GM18909 (cell line): ENCODE measurements around the gene RHOB.
"Not testable (repeated sequence)": the region's sequence is repeated elsewhere in the genome, so short reads cannot be mapped to it uniquely, and the experiment has no call there.

ENCODE experiments used
- ATAC-seq: cut with Tn5 transposase; IDR thresholded peaks from one replicate; pipeline ENCODE4 v1.9.1; 2021; ENCODE audit warnings: mild to moderate bottlenecking; ENCODE audit not compliant: unreplicated experiment, poor library complexity

Gene RHOB

DNA sequence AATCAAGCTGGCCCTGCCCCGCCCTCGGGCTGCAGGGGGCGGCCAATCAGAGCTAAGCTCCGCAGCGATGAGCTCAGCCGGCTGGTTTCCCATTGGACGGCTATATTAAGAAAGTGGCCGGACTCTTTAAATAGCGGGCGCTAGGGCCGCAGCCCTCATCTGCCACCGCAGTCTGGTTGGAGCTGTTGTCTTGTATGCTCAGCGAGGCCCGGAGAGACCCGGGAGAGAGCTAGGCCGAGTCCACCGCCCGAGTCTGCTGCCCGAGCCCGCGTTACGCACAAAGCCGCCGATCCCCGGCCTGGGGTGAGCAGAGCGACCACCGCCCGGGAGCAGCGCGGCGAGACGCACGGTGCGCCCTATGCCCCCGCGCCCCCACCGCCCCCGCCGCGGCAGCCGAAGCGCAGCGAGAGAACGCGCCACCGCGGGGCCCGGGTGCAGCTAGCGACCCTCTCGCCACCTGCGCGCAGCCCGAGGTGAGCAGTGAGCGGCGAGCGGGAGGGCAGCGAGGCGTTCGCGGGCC lies at the start of gene RHOB:
RHOB (plus strand) TSS at position 158 of the 520 bp plus-strand sequence. CDS start 392 bp downstream, outside the sequence.
- peak; percentile 97 for ATAC-seq

DNA sequence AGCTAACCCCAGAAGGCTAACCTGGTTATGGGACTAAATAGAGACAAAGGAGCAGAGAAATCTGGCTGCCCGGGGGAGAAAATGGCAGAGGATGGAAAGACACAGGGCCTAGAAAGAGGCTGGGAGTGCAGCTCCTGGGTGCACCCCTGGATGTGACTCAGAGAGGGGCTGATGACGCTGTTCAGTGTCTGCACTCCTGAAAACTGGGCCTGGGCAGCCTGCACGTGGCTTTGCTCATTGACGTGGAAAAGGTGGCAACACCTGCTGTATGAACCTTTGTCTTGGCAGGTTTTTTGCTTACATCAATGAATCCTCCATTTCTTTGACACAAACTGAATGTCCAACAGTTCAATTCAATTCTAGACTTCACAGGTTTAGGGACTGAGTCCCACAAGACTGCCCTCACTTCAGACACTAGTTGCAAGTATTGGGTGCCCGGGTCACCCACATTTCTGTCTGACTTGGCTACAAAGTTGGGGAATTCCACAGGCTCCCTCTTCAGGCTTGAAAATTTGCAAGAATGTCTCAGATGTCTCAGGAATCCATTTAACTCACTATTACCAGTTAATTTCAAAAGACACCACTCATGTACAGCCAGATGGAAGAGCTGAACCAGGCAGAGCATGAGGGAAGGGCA lies 48.9 kb upstream of the RHOB start:
- no peak for ATAC-seq

DNA sequence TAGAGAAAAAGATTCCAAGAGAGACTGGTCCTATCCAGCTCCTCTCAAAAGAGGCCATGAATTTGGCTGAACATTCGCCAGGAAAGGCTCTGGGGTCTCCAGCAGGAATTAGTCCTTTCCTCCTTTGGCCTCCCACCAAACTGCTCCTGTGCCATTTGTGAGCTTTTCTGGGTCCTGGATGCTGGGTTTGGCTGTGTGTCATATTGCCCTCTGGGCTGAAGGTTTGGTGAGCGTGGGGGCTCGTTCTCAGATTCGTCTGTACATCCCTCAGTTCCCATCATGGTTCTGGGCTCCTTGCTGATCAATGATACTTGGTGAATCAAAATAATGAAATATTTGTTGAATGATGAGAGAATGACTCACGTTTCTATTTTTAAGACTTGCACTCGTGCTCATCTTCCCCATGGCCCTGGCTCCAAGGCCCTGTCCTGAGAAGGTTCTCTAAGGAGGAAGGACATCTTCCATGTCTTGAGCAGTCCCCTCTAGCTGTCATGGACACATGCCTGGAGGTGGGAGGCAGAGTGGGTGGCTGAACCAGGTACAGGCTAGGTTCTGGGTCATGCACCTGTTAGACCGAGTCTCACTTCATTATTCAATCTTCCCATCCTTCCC lies 47.8 kb upstream of the RHOB start:
- ATAC-seq, result no peak

DNA sequence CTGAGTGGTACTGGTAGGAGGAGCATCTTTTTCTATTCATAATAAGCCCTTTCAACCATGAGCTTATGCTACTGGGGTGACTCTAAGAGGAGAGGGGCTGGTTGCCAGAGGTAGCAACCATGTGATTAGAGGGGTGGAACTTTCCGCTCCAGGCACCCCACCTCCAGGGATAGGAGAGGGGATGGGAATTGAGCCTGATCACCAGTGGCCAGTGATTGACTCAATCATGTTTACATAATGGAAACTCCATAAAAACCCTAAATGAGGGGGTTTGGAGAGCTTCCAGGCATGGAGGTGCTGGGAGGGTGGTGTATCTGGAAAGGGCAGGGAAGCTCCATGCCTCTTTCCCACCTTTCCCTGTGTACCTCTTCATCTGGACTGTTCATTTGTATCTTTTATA lies 46.6 kb upstream of the RHOB start:
- no peak for ATAC-seq

DNA sequence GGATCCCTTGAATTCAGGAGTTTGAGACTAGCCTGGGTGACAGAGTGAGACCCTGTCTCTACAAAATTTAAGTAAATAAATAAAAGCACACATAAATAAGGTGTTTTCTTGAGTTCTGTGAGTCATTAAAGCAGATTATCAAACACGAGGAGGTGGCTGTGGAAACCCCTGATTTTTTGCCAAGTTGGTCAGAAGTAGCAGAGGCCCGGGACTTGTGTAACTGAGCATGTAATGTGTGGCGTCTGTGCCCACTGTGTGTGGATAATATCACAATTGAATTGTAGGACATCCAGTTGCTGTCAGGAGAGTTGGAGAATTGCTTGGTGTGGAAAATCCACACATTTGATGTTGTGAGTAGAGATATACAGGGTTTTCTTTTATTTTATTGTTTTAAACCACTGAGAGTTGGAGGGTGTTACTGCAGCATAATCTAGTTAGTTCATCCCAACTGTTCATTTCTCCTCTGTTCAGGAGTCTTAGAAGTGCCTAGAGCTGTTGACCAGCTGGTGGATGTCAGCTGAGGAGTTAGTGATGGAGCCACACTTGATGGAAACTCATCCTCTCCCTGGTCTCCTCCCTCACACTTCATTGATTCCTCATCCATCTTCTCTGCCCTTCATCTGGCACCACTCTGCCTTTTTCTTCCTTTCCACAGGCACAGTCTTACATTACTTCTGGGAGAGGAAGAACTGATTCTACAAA lies 45.9 kb upstream of the RHOB start:
- no peak for ATAC-seq

DNA sequence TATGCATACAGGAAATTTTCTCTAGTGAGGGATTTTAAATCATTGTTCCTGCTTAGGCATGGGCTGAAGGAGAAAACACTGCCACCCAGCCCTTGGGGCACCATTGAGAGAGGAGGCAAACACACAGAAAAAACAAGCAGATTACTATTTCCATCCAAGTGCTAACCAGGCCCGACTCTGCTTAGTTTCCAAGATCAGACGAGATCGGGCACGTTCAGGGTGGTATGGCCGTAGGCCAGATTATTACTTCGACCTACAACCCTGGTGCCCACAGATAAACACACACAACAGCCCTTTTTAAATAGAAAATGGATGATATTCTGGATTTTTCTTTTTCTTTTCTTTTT lies 45.4 kb upstream of the RHOB start:
- ATAC-seq, result no peak

DNA sequence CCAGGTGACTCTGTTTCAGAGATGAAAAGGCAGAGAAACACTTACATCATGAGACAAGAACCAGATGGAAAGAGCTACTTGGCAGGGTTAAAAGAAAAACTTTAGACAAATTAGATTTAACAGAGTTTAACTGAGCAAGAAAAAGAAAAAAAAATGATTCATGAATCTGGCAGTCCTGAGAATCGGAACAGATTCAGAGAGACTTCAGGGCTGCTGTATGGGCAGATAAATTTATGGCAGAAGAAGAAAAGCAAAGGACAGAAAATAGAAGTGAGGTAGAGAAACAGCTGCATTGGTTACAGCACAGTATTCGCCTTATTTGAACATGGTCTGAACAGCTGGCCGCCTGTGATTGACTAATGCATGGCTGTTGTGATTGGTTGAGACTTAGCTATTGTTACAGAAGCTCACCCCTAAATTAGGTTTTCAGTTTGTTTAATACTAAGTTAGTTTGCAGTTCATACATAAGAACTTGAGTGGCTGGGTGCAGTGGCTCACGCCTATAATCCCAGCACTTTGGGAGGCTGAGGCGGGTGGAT lies 43.0 kb upstream of the RHOB start:
- ATAC-seq, result no peak

DNA sequence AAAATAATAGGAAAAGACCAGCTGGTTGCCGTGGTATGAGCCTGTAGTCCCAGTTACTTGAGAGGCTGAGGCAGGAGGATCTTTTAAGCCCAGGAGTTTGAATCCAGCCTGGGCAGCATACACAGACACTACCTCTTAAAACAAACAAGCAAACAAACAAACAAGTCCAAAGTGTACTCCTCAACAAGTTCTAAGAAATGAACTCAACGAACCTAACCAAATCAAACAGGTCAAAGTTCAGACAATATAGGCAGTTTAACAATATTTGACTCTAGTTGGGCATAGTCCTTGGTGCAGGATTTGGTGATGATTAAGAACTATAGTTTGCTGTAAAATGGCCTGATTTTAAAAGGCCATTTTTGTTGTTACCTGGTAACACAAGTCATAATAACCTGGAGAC lies 41.9 kb upstream of the RHOB start:
- ATAC-seq, result no peak

DNA sequence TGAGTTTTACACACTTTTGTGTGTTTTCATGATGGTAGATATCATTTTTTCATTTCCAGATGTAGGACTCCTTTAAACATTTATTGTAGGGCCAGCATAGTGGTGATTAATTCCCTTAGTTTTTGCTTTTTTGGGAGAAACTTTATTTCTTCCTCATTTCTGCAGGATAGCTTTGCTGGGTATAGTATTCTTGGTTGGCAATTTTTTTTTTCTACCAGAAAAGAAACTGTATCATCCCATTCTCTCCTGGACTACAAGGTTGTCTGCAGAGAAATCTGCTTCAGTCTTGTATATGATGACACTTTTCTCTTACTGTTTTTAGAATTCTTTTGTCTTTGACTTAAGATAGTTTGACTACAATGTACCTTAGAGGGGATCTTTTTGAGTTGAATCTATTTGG lies 37.8 kb upstream of the RHOB start:
- ATAC-seq, result no peak

DNA sequence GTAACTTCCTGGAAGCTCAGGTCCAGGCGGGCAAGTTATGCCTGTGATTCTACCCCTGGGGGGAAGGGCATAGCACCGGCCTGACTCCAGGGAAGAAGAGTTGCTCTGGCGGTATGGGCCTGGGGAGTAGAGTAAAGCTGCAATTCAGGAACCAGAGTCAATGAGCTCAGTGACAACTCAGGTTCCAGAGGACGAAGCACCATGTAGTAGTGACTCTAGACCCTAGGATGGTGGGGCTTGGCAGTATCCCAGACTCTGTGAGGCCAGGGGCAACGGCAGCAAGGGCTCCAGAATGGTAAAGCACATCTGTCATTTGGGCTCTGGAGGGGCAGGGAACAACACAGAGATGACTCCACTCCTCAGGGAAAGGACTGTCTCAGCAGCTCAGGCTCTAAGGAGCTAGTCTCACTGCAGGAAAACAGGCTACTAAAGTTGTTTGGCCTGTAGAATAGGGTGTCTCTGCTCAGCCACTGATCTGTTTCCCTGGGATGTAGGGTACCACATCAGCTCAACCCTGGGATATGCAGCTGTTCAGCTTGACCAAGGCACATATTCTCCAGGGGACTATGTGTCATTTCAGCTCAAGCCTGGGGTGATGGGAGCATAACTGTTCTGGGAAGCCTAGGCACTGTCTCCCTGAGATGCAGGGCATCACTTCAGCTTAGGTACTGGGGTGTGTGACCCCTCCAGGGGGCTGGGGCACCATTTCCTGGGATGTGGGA lies 36.2 kb upstream of the RHOB start:
- no peak for ATAC-seq

DNA sequence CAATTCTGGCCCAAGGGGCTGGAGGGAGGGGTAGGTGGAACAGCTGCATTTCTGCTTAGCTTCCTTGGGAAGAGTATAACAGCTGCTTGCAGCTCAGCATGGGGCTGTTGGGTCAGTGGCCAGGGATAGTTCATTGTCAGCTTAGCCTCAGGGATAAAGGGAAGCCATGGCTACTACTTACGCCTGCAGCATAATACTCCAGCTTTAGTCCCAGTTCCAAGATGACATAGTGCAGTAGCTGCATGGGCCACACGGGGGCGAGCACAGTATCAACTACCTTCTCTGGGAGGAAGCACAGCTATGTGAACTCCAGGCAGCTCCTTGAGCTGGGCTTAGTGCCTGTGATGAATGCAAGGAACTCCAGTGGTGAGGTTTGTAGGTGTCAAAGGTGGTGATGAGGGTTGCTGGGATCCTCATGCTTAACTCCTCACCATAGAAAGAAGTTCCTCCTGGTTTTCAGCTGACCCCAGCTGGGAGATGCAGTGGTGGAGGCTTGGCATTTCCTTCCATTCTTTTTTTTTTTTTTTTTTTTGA lies 35.4 kb upstream of the RHOB start:
- peak; percentile 100 for ATAC-seq

DNA sequence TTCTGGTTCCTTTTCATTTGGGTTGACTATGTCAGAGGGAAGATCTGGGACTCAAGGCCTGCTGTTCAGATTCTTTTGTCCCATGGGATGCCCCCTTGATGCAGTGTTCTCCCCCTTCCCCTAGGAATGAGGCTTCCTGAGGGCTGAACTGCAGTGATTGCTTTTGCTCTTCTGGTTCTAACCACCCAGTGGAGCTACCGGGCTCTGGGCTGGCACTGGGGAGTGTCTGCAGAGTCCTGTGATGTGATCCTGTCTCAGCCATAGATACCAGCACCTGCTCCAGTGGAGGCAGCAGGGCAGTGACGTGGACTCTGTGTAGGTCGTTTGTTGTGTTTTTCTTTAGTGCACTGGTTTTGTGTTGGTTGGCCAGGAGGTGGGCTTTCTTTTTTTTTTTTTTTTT lies 32.1 kb upstream of the RHOB start:
- no peak for ATAC-seq

DNA sequence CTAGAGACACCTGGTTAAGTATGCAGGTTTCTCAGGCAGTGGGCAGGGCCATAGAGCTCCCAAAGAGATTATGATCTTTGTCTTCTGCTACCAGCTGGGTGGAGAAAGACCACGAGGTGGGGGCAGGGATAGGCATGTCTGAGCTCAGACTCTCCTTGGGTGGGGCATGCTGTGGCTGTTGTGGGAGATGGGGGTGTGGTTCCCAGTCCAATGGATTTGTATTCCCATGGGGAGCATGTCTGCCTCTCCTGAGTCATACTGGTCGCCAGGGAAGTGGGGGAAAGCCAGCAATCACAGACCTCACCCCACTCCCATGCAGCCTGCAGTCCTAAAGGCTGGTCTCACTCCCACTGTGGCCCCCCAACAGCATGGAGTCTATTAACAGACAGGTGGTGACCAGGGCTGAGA lies 31.4 kb upstream of the RHOB start:
- no peak for ATAC-seq

DNA sequence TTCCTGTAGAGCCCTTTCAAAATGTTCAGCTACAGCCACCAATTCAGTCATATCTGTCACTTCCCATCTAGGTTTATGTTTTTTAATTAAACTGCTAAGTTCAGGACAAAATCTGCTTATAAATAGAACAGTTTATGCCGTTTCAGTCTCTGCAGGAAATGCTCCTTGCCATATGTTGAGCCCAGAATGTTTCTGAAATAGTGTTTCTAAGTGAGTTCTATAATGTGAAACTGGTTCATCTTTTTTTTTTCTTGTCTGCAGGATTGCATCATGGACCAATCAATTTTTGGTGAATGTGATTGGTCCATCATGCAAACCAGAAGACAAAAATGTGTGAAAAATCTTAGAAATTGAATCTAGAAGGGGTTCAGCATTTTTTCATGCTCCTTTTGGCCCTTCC lies 30.2 kb upstream of the RHOB start:
- ATAC-seq, result no peak

DNA sequence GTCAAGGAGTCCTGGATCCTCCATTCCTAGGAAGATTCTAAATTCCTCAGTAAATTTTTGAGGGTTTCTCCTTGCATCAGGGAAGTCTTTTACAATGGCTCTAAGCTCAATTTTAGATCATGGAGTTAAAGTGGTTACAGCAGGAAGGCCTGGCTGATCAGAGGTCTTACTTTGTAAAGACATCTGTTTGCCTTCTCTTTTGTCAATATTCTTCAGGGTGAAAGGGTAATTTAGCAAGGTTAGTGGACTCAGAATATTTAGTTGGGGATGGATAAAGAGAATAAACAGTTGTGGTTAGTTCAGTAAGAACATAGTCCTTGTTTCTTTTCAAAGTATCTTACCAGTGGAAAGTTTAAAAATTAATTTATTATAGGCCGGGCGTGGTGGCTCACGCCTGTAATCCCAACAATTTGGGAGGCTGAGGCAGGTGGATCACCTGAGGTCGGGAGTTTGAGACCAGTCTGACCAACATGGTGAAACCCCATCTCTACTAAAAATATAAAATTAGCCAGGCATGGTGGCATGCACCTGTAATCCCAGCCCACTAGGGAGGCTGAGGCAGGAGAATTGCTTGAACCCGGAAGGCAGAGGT lies 29.5 kb upstream of the RHOB start:
- not testable (repeated sequence) for ATAC-seq

DNA sequence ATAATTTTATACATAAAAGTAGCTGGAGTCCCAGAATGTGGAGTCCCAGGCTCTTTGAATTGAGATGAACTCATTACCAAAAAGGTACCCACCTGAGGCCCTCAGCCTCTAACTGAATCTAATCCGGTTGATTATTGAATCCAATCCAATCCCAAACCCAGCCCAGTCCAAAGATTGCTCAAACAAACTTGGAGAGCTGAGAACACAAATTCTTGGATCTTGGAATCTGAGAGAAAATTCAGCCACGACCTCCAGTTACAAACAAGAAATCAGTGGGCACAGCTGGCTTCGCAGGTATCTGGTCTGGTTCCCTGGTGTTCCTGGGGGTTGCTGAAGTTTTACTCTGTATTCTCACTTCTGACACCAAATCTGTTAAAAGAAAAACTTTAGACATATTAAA lies 28.4 kb upstream of the RHOB start:
- ATAC-seq, result no peak

DNA sequence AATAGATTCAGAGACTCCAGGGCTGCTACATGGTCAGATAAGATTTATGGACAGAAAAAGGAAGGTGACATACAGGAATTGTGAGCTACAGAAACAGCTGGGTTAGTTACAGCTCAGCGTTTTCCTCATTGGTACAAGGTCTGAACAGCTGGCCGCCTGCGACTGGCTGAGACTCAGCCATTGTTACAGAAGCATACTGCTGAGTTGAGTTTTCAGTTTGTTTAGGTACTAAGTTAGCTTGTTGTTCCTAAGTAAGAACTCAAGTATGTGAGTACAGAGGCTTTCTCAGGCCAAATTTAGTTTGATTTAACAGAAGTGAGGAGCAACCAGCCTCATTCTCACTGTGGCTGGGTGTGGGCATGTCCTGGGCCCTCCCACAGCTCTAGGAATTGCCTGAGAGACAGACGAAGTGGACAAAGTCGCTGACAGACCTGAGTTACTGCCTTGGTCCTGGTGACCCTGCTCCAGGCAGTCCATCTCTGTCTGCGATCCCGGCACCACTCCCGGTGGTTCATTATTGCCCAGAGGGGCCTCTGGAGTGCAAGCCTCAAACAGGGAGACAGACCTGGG lies 27.8 kb upstream of the RHOB start:
- ATAC-seq, result no peak

DNA sequence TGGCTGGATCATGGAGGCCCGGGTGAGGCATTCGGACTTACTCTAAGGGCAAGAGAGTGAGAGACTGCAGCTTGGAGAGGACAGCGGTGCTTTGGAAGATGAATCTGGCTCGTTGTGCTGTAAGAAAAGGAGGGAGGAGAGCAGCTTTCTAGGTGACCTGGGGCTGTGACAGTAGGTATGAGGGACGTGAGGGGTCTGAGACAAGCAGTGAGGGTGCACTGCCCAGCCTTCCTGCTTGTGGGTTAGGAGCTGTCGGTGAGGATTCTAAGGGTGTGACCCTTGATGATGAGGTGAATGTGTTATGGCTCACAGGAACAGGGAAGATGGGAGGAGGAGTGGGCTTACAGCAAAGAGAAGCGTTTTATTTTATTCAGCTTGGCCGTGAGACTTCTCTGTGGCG lies 27.1 kb upstream of the RHOB start:
- ATAC-seq, result no peak

DNA sequence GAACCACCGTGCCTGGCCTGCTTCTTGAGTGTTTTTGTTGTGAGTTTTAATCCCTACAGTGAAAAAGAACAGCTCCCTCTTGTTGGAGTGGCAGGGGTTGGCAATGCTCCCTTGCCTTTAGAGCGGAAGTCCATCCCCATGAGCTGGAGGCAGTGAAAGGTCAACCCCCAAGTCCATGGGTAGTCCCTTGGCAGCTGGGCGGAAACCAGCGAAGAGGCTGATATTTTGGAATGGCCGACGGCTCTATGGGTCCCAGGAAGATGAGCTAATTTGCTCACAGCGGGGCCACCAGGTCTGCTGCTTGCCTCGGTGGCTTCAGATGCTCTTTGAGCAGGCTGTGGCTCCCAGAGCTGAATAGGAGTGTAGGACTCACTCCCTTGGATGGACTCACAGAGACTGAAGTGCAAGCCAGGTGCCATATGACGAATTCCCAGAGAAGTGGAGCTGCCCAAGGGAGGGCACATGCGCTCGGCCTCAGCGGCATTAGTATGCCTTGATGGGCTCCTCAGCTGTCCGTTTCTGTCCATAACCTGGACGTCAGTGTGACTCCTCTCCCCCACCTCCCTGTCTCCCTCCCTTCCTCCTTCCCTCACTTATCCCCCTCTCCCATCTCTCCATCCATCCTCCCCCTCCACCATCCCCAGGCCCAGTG lies 25.4 kb upstream of the RHOB start:
- no peak for ATAC-seq
